GM12874 (cell line): ENCODE data around the gene TGFB2.

ENCODE experiments used
- TF ChIP-seq, protein P1 (sequence below): IDR thresholded peaks from 2 replicates; pipeline ENCODE4 v1.5.1; 2011; ENCODE audit warnings: low read depth, mild to moderate bottlenecking, control low read depth, low read length, moderate library complexity; ENCODE audit not compliant: insufficient read depth

Gene TGFB2

DNA sequence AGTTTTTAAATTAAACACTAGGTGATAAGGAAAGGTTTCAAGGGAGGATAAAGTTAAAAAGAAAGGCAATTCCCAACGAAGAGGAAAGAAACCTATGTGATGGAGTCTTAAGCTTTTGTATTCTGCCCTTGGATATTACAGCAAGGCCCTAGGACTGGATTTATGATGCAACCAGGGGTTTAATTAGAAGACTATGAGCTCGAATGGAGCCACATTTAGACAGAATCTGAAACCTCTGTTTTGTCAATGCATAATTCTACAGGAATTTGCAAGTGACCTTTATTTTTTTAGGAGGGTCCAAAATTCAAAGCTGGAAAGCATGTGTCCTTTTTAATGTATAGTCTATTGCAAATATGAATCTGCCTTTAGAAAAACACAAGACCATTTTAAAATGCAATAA lies 37.9 kb downstream of the TGFB2 start:
- TF ChIP-seq, protein P1, sequence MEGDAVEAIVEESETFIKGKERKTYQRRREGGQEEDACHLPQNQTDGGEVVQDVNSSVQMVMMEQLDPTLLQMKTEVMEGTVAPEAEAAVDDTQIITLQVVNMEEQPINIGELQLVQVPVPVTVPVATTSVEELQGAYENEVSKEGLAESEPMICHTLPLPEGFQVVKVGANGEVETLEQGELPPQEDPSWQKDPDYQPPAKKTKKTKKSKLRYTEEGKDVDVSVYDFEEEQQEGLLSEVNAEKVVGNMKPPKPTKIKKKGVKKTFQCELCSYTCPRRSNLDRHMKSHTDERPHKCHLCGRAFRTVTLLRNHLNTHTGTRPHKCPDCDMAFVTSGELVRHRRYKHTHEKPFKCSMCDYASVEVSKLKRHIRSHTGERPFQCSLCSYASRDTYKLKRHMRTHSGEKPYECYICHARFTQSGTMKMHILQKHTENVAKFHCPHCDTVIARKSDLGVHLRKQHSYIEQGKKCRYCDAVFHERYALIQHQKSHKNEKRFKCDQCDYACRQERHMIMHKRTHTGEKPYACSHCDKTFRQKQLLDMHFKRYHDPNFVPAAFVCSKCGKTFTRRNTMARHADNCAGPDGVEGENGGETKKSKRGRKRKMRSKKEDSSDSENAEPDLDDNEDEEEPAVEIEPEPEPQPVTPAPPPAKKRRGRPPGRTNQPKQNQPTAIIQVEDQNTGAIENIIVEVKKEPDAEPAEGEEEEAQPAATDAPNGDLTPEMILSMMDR, result no peak

DNA sequence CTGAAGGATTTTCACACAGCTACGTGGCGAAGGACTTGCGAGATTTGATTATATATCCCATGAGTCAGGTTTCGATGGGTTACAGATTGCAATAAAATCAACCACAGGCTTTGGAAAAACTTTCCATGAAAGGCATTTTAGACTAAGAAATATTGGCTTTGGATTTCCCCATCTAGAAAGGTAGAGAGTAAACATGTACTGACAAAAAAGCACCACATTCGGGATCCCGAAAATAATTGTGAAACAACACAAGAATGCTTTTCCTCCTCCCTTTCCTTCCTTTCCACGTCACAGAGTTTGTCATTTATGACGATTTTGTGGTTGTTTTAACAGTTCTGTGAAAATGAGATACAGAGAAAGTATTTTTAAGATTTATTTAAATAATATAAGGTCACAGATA lies 38.5 kb downstream of the TGFB2 start:
- TF ChIP-seq, protein P1, result no peak

DNA sequence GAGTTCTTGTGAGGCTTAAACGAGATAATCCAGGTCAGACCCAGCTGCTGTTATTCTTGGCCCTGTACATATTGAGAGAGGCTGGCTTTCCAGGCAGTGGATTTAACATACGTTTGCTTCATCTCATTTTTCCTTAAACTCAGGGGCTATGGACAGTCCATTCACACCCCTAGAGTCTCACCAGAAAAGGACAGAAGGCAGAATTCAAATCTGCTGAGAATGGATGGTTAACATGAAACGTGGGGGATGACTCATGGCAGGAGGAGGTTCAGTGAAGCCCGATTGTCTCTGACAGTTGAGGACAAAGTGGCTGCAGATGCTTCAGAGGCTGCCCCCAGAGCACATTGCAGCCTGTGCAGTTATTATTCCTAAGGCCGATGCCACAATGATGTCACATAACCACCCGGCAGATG lies 39.5 kb downstream of the TGFB2 start:
- TF ChIP-seq, protein P1, result no peak

DNA sequence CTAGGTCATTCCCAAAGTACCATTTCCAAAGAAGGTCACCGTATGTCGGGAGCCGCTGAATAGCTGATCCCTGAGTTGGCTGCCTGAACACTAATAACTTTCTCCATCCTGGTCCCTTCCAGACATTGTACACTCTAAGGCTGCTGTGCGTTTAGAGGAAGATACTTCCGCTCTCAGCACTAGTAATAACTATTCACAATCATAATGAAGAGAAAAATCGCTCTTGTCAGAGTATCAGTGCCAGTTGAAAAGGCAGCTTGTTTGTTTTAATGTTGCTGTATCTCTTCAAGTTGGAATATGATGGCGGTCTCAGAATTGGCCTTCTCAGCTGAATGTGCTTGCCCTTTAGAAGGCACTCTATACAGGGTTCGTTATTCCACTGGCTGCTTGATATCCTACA lies 43.5 kb downstream of the TGFB2 start:
- TF ChIP-seq, protein P1, result no peak

DNA sequence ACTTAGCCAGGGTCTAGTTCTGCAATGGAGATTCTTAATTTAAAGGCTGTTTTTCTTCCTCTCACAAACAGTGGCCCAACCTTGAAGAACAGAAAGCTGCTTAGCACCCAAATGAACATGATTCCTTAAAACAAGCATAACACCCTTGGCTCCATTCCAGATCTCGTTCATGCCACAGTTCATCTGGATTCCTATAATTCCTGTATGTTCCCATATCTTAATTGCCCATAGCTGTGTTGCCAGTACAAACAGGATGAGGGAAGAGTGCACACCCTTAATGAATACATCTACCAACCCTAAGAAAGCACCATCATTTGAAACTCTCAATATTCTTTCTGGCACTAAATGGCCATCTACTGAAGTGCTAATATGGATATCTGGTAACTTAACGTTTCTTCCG lies 45.5 kb downstream of the TGFB2 start:
- TF ChIP-seq, protein P1, result no peak

DNA sequence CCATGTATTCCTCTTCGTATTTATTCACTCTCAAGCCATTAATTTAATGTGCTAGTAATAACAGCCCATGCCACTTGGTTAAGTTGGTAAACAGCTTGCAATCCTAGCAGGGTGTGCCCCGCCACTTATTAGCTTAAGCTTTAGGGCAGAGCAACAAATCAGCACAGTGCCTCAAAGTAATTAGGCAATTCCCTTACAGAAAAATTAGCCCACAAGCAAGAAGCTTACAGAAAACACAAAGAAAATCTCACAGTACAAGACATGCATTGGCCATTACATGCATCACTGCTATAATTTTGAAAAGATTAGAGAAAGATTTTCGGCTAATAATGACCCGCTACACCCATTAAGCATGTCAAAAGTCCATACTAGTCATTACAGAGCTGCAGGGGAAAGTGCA lies 47.6 kb downstream of the TGFB2 start:
- TF ChIP-seq, protein P1, result no peak

DNA sequence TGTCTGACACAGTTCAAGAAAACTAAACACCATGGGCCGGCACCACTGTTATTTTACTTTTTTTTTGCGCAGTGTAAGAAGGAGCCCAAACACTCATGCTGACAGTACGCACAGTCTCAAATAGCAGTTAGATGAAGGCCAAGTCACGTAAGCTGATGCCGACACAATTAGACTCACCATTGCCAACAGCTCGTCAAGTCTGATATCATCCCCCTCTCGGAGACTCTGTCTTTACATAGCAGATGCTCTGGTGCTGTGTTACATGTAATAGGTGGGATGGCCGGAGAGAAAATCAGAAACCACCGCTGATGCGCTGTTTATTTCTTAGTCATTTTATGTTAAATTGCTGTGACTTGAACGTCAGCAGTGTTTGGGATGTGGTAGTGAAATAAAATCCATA lies 49.3 kb downstream of the TGFB2 start:
- TF ChIP-seq, protein P1, result no peak

DNA sequence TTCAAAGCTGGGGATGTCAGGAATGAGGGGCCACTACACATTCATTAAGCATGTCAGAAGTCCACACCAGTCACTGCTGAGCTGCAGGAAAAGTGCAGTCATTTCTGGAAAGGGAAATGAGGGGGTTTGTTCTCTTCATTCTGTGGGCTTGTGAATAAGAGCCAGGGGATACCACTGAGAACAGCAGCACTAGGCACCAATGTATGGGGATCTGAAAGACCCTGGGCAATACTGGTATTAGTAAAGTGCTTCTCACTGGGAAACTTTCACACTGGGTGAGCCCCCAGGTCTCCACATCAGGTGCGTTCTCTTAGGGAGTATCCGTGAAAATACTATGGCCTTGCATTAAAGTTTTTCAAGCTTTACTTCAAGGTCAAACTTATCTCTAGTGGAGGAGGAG lies 49.9 kb downstream of the TGFB2 start:
- TF ChIP-seq, protein P1, result no peak
